ENCODE measurements around the gene TMEM245.

- TF ChIP-seq GATA2 (IDR thresholded peaks at IDR 0.05; ENCODE audit: low read depth, low read length) (no peak), GATA3 (IDR thresholded peaks at IDR 0.05; ENCODE audit: low read depth, low read length) (no peak)
Observed at GRCh38 chr9:109149722-109150121, 30.0 kb upstream of the TMEM245 start.

All from SH-SY5Y (cell line).